Kidney (tissue), 14 donors: ENCODE results near the gene ILF2. TPM values are rescaled to one million over a fixed set of nuclear protein-coding genes. Genes with fewer than 3 reads are reported as not detected.

ENCODE experiments used
- DNase-seq, 5 donors: peaks; one replicate each; pipeline ENCODE4 v3.0.0-alpha.2; 2013 to 2020
- FAIRE-seq: peaks from 2 replicates; lab custom pipeline; 2012; peaks lifted over from hg19 to GRCh38; lab: Jason Lieb, UNC
- H3K27ac ChIP-seq, 2 donors: one replicate each; pipeline ENCODE4 v1.7.0; 2013; ENCODE audit warnings: low read depth in 2 of 2, low read length in 2 of 2, inconsistent platforms in 1 of 2
- H3K27me3 ChIP-seq: one replicate; pipeline ENCODE4 v1.7.1; 2013; ENCODE audit warnings: low read length, inconsistent platforms; ENCODE audit not compliant: control insufficient read depth, insufficient read depth
- H3K36me3 ChIP-seq, 3 donors: one replicate each; pipeline versions ENCODE4 v1.7.0 to v1.7.1; 2013; ENCODE audit warnings: low read length in 3 of 3, control low read depth in 1 of 3, inconsistent platforms in 1 of 3; ENCODE audit not compliant: insufficient read depth in 3 of 3, control insufficient read depth in 2 of 3
- H3K4me1 ChIP-seq, 3 donors: one replicate each; pipeline versions ENCODE4 v1.7.0 to v1.7.1; 2013; ENCODE audit warnings: low read length in 3 of 3, inconsistent platforms in 1 of 3, low read depth in 1 of 3; ENCODE audit not compliant: control insufficient read depth in 2 of 3, insufficient read depth in 2 of 3
- H3K4me3 ChIP-seq, 3 donors: one replicate each; pipeline versions ENCODE4 v1.7.0 to v1.8.1; 2013; ENCODE audit warnings: low read length in 3 of 3, control low read depth in 1 of 3, inconsistent platforms in 1 of 3
- H3K9ac ChIP-seq, 3 donors: one replicate each; pipeline versions ENCODE4 v1.7.0 to v1.7.1; 2013; ENCODE audit warnings: low read length in 3 of 3, control low read depth in 1 of 3, inconsistent platforms in 1 of 3
- H3K9me3 ChIP-seq, 3 donors: one replicate each; pipeline versions ENCODE4 v1.7.0 to v1.7.1; 2013; ENCODE audit warnings: low read length in 3 of 3, control low read depth in 1 of 3, inconsistent platforms in 1 of 3; ENCODE audit not compliant: control insufficient read depth in 2 of 3, insufficient read depth in 1 of 3
- CTCF ChIP-seq: IDR thresholded peaks from 3 replicates; pipeline ENCODE4 v1.5.1; 2012; ENCODE audit warnings: mild to moderate bottlenecking, moderate library complexity, borderline replicate concordance; ENCODE audit not compliant: insufficient read depth; ENCODE audit errors: extremely low read depth
- intact Hi-C: fragments of 100-400 bp; cut with DNase I; formaldehyde crosslinking; loops from one replicate; pipeline ENCODE4 v1.11.1; 2022
- polyA plus RNA-seq: library from polyadenylated mRNA; stranded (reverse); fragments of 350-450 nt; fragmentation: Illumina TruSeq; extraction: RNeasy Lipid Tissue Mini Kit (QIAGEN cat#74804); gene quantifications from one replicate; pipeline ENCODE4 v1.2.3, GENCODE V29; 2014; ENCODE audit warnings: low read depth, low replicate concordance; ENCODE audit not compliant: insufficient read depth
- total RNA-seq: library from RNA; stranded (reverse); fragmentation: NEBNext Ultra II Directional; extraction: Animal tissue kit (Norgen Biotek cat#: 25700); gene quantifications from one replicate; pipeline ENCODE4 v1.2.1, GENCODE V29; 2021
- donor health status: control.
- donor health status: control.
- donor health status: control.
- donor health status: control.
- donor health status: control.
- donor health status: DM: yes; HTN: yes; CAD: no.
- donor health status: Normal renal cell carcinoma (clear cell type).

The ILF2 gene
- total and polyA plus RNA-seq, 2 donors from 2014 or later = 110 to 197 TPM

GRCh38 chr1:153648000-153648643 lies 22.7 kb downstream of the ILF2 start:
- FAIRE-seq = no peak
- no peaks in the 10 kb centered on the region for H3K27me3 ChIP-seq
- no peak overlapping the region for H3K9ac ChIP-seq
- H3K9me3 ChIP-seq = no peaks in the 10 kb centered on the region
- H3K36me3 ChIP-seq = peaks cover 7 to 29% (median 14%) of the 10 kb centered on the region in 3 donors
- intact Hi-C loops = no loop called here
- peak overlapping the region in 1 of 2 donors; percentile 49 for H3K27ac ChIP-seq
- no peak for TF ChIP-seq CTCF
- no peak overlapping the region for H3K4me3 ChIP-seq
- DNase-seq = peak in 4 of 5 donors; percentile 39 to 57 (median 48)
- peaks cover 0 to 12% (median 6%) of the 10 kb centered on the region in 3 donors for H3K4me1 ChIP-seq

- Histone ChIP-seq H3K9ac (no peak overlapping the region), H3K36me3 (peaks cover 7 to 37% (median 20%) of the 10 kb centered on the region in 3 donors), H3K9me3 (no peaks in the 10 kb centered on the region), H3K27me3 (no peaks in the 10 kb centered on the region), H3K27ac (peak overlapping the region in 1 of 2 donors; percentile 15), H3K4me3 (no peak overlapping the region), H3K4me1 (peaks cover 0 to 6% (median 5%) of the 10 kb centered on the region in 3 donors)
- DNase-seq (peak in 1 of 5 donors; percentile 32), FAIRE-seq (no peak)
- intact Hi-C loops = no loop called here
- no peak for TF ChIP-seq CTCF
These were observed 23.5 kb downstream of the ILF2 start for GRCh38 chr1:153647346-153647714.

GRCh38 chr1:153646672-153647345 lies 24.0 kb downstream of the ILF2 start:
- H3K36me3 ChIP-seq = peaks cover 7 to 42% (median 21%) of the 10 kb centered on the region in 3 donors
- H3K4me1 ChIP-seq = peaks cover 0 to 6% (median 5%) of the 10 kb centered on the region in 3 donors
- peak overlapping the region in 1 of 2 donors; percentile 15 for H3K27ac ChIP-seq
- no peak for TF ChIP-seq CTCF
- H3K9ac ChIP-seq = no peak overlapping the region
- DNase-seq (peak in 1 of 5 donors; percentile 11), FAIRE-seq (no peak)
- H3K4me3 ChIP-seq = no peak overlapping the region
- H3K27me3 ChIP-seq = no peaks in the 10 kb centered on the region
- intact Hi-C loops = no loop called here
- no peaks in the 10 kb centered on the region for H3K9me3 ChIP-seq
